Endothelial cell of umbilical vein (primary cell): ENCODE measurements around the gene GOLT1A. TPM values are rescaled to one million over a fixed set of nuclear protein-coding genes. Genes with fewer than 3 reads are reported as not detected.

ENCODE experiments used
- BruUV-seq: library from RNA; stranded (reverse); fragments of 400-500 nt; replicated peaks from 2 replicates; lab custom pipeline; 2021; lab: Mats Ljungman, UMichigan
- CTCF ChIA-PET: fragments of 300-600, 350-600 bp; sonication (Branson Sonifier 250); formaldehyde crosslinking; loops from one replicate; lab custom pipeline; 2021; ENCODE audit warnings: antibody characterized with exemption, inconsistent platforms; lab: Charles Lee
- POLR2A ChIA-PET: fragments of 300-600, 350-600 bp; sonication (Branson Sonifier 250); formaldehyde crosslinking; loops from one replicate; lab custom pipeline; 2021; ENCODE audit warnings: antibody characterized with exemption, inconsistent platforms; lab: Charles Lee
- DNase-seq: peaks from one replicate; pipeline ENCODE4 v3.0.0-alpha.2; 2011; ENCODE audit warnings: low read depth, low spot score
- FAIRE-seq: peaks from 2 replicates; lab custom pipeline; 2011; peaks lifted over from hg19 to GRCh38; lab: Jason Lieb, UNC
- H2AFZ ChIP-seq: 2 replicates; pipeline ENCODE4 v1.6.0; 2012; ENCODE audit warnings: low read depth, low read length, control low read depth, inconsistent platforms
- H3K27ac ChIP-seq: 2 replicates; pipeline ENCODE4 v1.5.1; 2011; ENCODE audit warnings: low read depth, mild to moderate bottlenecking, control low read depth, low read length, moderate library complexity; ENCODE audit not compliant: insufficient read depth
- H3K27me3 ChIP-seq, 2 experiments: 2 replicates each; pipeline versions ENCODE4 v1.6.0 to v1.6.1; 2011; ENCODE audit warnings: low read length in 2 of 2, mixed read lengths in 1 of 2; ENCODE audit not compliant: control insufficient read depth in 2 of 2, insufficient read depth in 2 of 2
- H3K36me3 ChIP-seq, 2 experiments: 2 replicates in 1 of 2; 3 replicates in 1 of 2; pipeline ENCODE4 v1.5.1; 2011; ENCODE audit warnings: low read length in 2 of 2, mild to moderate bottlenecking in 1 of 2, moderate library complexity in 1 of 2; ENCODE audit not compliant: control insufficient read depth in 2 of 2, insufficient read depth in 2 of 2; ENCODE audit errors: extremely low read depth in 1 of 2
- H3K4me1 ChIP-seq: 3 replicates; pipeline ENCODE4 v1.5.1; 2011; ENCODE audit warnings: mild to moderate bottlenecking, low read length; ENCODE audit not compliant: control insufficient read depth, insufficient read depth; ENCODE audit errors: extremely low read depth
- H3K4me2 ChIP-seq: 2 replicates; pipeline ENCODE4 v1.6.1; 2011; ENCODE audit warnings: low read length, control low read depth, mixed read lengths; ENCODE audit not compliant: insufficient read depth
- H3K4me3 ChIP-seq, 3 experiments: fragments of 200-600 bp in 1 of 3; sonication (generic), shearing (Covaris generic) in 1 of 3; replicated peaks in 1 of 3; 2 replicates each; pipeline ENCODE4 v1.5.1; 2011 to 2016; ENCODE audit warnings: control low read depth in 3 of 3, low read length in 3 of 3, mild to moderate bottlenecking in 2 of 3, inconsistent platforms in 1 of 3, low read depth in 1 of 3, moderate library complexity in 1 of 3; ENCODE audit not compliant: insufficient read depth in 1 of 3
- H3K79me2 ChIP-seq: 2 replicates; pipeline ENCODE4 v1.6.0; 2012; ENCODE audit warnings: low read length, inconsistent platforms; ENCODE audit not compliant: control insufficient read depth, insufficient read depth
- H3K9ac ChIP-seq: replicated peaks from 2 replicates; pipeline ENCODE3; 2011; ENCODE audit warnings: low read length, control low read depth; ENCODE audit not compliant: insufficient read depth; ENCODE audit errors: extremely low read depth
- H3K9me1 ChIP-seq: replicated peaks from 3 replicates; pipeline ENCODE4 v1.6.0; 2011; ENCODE audit warnings: mild to moderate bottlenecking, low read length; ENCODE audit not compliant: control insufficient read depth, insufficient read depth; ENCODE audit errors: extremely low read depth
- H3K9me3 ChIP-seq: replicated peaks from 2 replicates; pipeline ENCODE4 v1.5.1; 2012; ENCODE audit warnings: low read length, inconsistent platforms; ENCODE audit not compliant: control insufficient read depth, insufficient read depth
- H4K20me1 ChIP-seq: replicated peaks from 2 replicates; pipeline ENCODE3; 2011; ENCODE audit warnings: mild to moderate bottlenecking, low read length; ENCODE audit not compliant: control insufficient read depth, insufficient read depth; ENCODE audit errors: extremely low read depth
- EZH2 ChIP-seq: IDR thresholded peaks from 2 replicates; pipeline ENCODE4 v1.6.1; 2012; ENCODE audit warnings: borderline replicate concordance, low read depth, mild to moderate bottlenecking, moderate library complexity, low read length, inconsistent platforms; ENCODE audit not compliant: severe bottlenecking
- FOS ChIP-seq: IDR thresholded peaks from 2 replicates; pipeline ENCODE4 v1.6.1; 2011; ENCODE audit warnings: mild to moderate bottlenecking, low read length, moderate library complexity, borderline replicate concordance; ENCODE audit not compliant: insufficient read depth
- GATA2 ChIP-seq: IDR thresholded peaks from 2 replicates; pipeline ENCODE4 v1.7.0; 2011; ENCODE audit warnings: low read depth, mild to moderate bottlenecking, moderate library complexity, mixed read lengths, low read length; ENCODE audit not compliant: insufficient read length, insufficient read depth
- JUN ChIP-seq: IDR thresholded peaks from 2 replicates; pipeline ENCODE4 v1.6.1; 2011; ENCODE audit warnings: borderline replicate concordance, low read depth; ENCODE audit not compliant: insufficient read length, insufficient read depth
- MYC ChIP-seq: IDR thresholded peaks from one replicate; pipeline ENCODE4 v1.6.1; 2011; ENCODE audit warnings: mild to moderate bottlenecking, low read depth, low read length
- POLR2A ChIP-seq: IDR thresholded peaks from 2 replicates; pipeline ENCODE4 v1.6.1; 2012; ENCODE audit warnings: low read depth, mild to moderate bottlenecking, control low read depth, low read length
- POLR2AphosphoS5 ChIP-seq: IDR thresholded peaks from 2 replicates; pipeline ENCODE4 v1.6.1; 2012; ENCODE audit warnings: low read depth, mild to moderate bottlenecking, control low read depth, low read length, moderate library complexity; ENCODE audit not compliant: insufficient read depth
- dilution Hi-C: fragments of 300-500 bp; cut with MboI; formaldehyde crosslinking; loops from one replicate; pipeline ENCODE4 v1.15.0; 2019; ENCODE audit warnings: low sequenced_read_pairs; ENCODE audit not compliant: extremely low pct_ligation_motif_present
- intact Hi-C: fragments of 100-400 bp; cut with micrococcal nuclease; formaldehyde crosslinking; loops from one replicate; pipeline ENCODE4 v1.10.0; 2022
- polyA plus RNA-seq, 4 experiments: library from polyadenylated mRNA; depleted of rRNA in 3 of 4; stranded (reverse) in 3 of 4; unstranded in 1 of 4; fragments of >200 nt; gene quantifications; 2 replicates each; pipeline versions ENCODE4 v1.2.1 to v1.2.3, GENCODE V29; 2011 to 2012; ENCODE audit warnings: missing spikeins in 1 of 4
- total RNA-seq: library from RNA; stranded (reverse); gene quantifications from 2 replicates; pipeline ENCODE4 v1.2.3, GENCODE V29; 2021
- TF ChIP-seq, protein P1 (sequence below), 2 donors: IDR thresholded peaks; 1 replicate in 1 of 2; 2 replicates in 1 of 2; pipeline ENCODE4 v1.5.1; 2011; ENCODE audit warnings: low read length in 2 of 2, mild to moderate bottlenecking in 2 of 2, moderate library complexity in 2 of 2, control low read depth in 1 of 2, inconsistent platforms in 1 of 2, low read depth in 1 of 2; ENCODE audit not compliant: insufficient read depth in 1 of 2; ENCODE audit errors: extremely low read depth in 1 of 2
- TF ChIP-seq, protein P2 (sequence below): IDR thresholded peaks from 2 replicates; pipeline ENCODE4 v1.6.1; 2011; ENCODE audit not compliant: insufficient read depth, insufficient read length

GOLT1A gene
- total and polyA plus RNA-seq, 2 donors (not counting 3 experiments of a cell fraction or from before 2014, with no cell fraction given): not detected

DNA sequence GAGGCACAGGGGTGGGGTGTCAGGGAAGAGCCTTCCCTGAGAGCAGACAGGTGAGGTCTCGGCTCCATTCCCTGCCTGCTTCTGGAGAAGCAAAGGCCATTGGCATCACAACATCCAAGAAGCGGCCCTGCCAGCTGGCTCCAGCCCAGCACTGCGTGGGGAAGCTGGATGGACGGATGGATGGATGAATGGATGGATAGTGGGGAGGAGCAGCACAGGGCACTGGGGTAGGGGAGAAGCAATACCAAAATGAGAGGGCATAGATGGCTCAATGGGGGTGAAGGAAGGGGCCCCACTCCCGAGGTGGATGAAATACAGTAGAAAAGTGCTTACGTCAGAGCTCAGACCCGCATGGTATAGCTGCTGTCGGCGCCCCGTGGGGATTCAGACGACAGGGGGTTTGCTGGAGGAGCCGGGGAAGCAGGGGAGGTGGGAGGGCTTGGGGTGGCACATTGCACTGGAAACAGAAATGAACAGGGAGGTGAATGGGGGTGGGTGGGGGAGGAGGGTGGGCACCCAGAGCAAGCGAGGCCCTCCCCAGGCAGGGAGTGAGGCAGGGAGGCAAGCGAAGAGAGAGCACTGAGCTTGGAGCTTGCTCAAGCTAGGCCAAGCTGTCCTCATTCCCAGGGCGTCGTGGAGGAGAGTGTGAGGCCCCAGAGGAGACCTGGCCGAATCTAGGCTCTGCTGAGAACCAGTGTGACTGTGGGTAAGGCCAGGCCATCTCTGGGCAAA lies 9.5 kb upstream of the GOLT1A start:
- TF ChIP-seq MYC: no peak
- TF ChIP-seq, protein P1, sequence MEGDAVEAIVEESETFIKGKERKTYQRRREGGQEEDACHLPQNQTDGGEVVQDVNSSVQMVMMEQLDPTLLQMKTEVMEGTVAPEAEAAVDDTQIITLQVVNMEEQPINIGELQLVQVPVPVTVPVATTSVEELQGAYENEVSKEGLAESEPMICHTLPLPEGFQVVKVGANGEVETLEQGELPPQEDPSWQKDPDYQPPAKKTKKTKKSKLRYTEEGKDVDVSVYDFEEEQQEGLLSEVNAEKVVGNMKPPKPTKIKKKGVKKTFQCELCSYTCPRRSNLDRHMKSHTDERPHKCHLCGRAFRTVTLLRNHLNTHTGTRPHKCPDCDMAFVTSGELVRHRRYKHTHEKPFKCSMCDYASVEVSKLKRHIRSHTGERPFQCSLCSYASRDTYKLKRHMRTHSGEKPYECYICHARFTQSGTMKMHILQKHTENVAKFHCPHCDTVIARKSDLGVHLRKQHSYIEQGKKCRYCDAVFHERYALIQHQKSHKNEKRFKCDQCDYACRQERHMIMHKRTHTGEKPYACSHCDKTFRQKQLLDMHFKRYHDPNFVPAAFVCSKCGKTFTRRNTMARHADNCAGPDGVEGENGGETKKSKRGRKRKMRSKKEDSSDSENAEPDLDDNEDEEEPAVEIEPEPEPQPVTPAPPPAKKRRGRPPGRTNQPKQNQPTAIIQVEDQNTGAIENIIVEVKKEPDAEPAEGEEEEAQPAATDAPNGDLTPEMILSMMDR (IDR thresholded peaks at IDR 0.05; ENCODE audit: extremely low read depth in 1 of 2, insufficient read depth in 1 of 2, low read depth in 1 of 2, low read length in 2 of 2): no peak
- no peak for TF ChIP-seq POLR2A
- TF ChIP-seq, protein P2, sequence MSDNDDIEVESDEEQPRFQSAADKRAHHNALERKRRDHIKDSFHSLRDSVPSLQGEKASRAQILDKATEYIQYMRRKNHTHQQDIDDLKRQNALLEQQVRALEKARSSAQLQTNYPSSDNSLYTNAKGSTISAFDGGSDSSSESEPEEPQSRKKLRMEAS: no peak
- TF ChIP-seq GATA2: no peak
- TF ChIP-seq EZH2: no peak
- TF ChIP-seq POLR2AphosphoS5: no peak
- no peak for TF ChIP-seq FOS
- no peak for TF ChIP-seq JUN
- ChIA-PET CTCF (no interaction called here), POLR2A (no interaction called here)
- no peak overlapping the region for H3K4me2 ChIP-seq
- H2AFZ ChIP-seq: no peak overlapping the region
- H3K27me3 ChIP-seq: no peaks in the 10 kb centered on the region
- H3K9me1 ChIP-seq: no peaks in the 10 kb centered on the region
- H3K27ac ChIP-seq: no peak overlapping the region
- no peaks in the 10 kb centered on the region for H3K4me1 ChIP-seq
- no peaks in the 10 kb centered on the region for H3K9me3 ChIP-seq
- dilution Hi-C loops (no loop called here), intact Hi-C loops (no loop called here)
- no peak overlapping the region for H3K4me3 ChIP-seq
- no TSS peak for BruUV-seq
- peaks cover 0 to 2% of the 10 kb centered on the region in 2 experiments for H3K36me3 ChIP-seq
- FAIRE-seq (no peak), DNase-seq (no peak)
- H3K9ac ChIP-seq: no peak overlapping the region
- H4K20me1 ChIP-seq: no peaks in the 10 kb centered on the region
- H3K79me2 ChIP-seq: no peaks in the 10 kb centered on the region
